HL-60/S4 (cell line): ENCODE data around the gene HOXD9.

ENCODE experiments used
- in situ Hi-C: fragments of 300-500 bp; cut with MboI; formaldehyde crosslinking; loops from 2 replicates; pipeline ENCODE4 v1.14.3; 2022; ENCODE audit warnings: low sequenced_read_pairs

Gene HOXD9

DNA sequence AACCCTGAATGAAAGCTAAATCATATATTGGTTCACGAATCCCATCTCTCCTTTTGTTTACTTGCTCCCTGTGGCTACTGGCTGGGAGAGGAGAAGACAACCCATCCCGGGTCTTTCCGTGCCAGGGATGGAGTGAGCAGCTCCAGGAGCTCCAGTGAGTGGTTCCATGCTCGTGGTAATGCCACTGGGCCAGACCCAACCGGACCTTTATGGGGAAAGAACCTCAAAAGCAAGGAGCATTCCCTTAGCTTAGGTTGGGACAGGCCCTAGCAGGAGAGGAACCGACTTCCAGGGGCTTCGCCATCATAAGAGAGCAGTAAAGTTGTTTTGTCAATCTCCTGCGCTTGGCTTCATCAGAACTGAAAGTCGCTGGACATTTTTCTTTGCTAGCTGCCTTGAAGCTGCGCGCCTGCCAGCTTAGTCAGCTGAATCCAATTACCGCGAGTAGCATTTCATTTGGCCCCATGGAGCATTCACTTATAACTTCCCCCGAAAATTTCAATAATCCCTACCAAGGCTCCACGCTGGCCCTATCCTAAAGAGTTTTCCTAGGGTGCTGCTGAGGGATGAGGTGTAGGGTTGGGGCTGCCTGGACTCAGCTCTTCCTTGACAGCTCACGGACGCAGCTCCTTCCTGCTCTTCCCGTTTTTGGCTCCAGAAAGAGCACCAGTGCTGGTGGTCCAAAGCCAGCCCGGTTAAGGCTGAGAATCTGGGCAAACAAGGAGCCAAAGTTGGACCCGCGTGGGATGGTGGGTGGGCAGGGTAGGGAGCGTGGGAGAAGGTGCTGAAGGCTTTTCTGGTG lies 39.5 kb downstream of the HOXD9 start:
- in situ Hi-C loops, result no loop called here

DNA sequence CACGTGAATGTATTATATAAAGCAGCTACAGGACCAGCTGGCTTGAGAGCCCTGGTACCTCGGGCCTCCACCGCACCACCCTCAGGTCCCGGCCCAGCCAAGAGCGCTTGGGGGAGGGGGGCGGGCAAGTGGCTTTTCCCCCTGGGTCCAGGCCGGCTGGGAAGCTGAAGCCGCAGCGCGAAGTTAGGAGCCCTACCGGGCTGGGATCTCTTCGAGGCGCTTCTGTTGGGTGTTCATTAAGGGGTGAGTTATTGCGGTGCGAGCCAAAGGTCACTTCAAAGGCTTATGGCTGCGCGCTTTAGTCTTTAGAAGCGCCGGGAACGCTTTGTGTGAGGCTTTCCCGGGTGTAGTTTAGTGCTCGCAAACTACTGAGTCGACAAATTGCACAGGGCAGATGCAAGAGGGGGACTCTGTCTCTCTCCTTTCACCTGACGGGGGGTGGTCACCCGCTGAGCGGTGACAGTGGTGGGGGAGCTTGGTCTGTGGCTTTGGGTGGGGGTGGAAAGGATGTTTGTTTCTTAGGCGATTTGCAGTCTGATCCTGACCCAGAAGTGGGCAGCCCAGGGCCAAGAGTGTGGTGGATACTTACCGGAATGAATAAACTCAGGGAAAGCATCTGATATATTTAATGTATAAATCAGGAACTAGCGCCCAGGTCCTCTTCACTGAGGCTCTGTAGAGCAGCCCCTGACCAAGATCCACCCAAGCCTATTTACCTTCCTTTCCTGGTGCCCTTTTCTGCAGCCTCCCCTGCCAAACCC lies 40.6 kb downstream of the HOXD9 start:
- in situ Hi-C loops, result no loop called here

DNA sequence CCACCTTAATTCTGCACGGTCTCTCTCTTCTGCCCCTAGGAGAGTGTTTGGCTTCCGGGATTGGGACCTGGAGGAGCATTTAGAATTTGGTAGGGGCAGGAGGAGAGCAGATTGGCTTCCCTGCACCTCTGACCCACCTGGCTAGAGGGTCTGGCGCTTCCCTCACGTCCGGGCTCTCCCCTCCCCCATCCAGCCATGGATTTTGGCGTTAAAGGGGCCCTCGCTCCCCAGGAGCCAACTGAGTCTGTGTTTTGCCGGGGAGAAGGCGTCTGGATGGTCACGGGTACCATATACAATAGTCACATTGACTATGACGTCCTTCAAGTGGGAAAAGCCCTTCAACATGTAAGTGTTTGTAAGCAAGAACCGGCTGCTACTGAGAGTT lies 41.1 kb downstream of the HOXD9 start:
- in situ Hi-C loops, result no loop called here

DNA sequence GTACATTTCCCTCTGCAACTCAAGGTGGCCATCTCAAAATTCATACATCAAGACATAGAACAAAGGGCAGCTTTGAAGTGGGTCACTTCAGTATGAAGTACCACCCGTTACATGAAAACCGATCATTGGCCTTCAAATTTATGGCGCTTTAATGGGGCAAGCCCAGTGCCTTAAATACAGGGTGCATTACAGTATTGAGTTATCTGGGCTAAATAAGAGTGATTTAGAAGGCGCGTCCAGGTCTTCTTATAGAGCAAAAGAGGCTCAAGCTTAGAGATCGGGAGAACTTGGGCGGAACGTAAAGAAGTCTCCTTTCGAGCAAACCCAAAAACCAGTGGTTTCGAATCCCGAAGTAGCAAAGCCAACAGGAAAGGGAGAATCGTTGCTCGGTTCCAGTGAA lies 41.7 kb downstream of the HOXD9 start:
- in situ Hi-C loops, result no loop called here

DNA sequence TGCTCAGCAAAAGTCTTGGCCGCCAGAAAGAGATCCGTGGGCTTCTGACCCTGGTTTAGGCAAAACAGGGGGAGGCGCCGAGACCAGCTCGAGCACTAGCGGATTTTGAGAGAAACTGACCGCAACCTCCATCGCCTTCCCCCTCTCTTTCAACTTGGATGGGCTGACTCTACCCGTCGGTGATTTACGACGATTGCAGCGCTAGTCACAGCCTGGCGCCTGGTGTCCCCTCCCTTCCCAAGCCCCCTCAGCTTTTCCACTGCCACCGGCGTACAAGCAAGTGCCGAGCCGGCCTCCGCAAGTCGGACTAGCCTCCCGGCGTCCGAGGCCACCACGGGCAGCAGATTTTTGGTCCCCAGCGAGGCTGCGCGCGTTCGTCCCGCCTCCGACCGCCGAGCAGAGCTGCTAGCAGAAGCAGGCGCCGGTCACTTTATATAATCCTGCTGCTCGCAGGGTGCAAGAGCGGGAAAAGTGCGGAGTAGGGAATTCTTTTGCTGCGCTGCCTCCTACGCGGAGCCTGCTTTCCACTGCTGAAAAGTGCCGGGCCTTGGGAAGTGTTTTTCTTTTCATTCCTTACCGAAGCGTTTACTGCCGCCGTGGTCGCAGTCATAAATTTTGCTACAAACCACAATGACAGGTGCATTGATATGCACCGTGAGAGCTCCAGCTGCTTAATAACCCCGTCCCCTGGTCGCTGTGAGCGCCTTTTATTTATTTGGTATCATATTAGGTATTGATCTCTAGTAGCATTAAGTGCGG lies 42.3 kb downstream of the HOXD9 start:
- in situ Hi-C loops, result no loop called here

DNA sequence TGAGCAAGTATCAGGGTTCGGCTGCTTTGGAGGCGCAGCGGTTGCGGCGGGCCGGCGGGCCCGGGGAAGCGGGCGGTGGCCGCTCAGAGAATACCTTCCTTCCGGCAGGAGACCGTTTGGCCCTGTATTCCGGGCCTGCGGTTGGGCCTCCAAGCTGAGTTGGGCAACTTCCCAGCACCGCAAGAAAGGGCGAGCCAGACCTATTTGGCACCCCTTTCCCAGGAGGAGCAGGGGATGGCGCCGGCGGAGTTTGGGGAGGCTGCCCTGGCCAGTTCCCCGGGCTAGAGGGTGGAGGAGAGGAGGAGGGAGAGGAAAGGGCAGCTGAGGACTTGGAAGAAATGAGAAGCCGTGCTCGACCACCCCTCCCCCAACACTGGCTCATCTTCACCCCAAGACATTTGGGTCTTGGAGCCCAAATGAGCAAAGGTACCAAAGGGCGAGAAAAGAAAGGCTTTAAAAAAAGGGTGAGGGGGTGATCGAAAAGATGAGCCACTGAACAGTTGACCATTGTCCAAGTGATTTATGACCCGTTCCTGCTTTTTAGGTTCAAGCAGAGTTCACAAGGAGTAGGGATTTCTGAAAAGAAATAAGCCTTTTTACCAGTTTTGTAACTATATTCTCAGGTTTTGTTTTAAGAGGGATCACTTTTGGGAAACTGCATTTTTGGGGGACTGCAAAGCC lies 43.0 kb downstream of the HOXD9 start:
- in situ Hi-C loops, result no loop called here

DNA sequence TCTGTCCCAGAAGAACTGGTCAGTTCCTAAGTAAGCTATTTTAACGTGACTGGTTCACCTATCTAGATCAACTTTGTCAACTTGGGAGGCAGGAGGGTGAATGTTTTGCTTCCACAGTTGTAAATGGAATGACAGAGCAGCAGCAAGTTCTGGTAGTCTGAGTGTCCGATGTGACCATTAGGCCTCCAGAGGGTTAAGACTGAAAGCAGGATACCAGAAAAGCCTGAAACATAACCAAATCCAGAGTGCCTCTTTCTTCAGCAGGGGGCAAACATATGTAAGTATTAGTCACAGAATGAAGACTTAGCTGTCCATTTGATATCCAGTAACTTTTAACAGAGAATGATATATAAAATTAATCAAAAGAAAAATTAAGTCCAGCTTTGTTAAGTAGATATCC lies 43.8 kb downstream of the HOXD9 start:
- in situ Hi-C loops, result no loop called here

DNA sequence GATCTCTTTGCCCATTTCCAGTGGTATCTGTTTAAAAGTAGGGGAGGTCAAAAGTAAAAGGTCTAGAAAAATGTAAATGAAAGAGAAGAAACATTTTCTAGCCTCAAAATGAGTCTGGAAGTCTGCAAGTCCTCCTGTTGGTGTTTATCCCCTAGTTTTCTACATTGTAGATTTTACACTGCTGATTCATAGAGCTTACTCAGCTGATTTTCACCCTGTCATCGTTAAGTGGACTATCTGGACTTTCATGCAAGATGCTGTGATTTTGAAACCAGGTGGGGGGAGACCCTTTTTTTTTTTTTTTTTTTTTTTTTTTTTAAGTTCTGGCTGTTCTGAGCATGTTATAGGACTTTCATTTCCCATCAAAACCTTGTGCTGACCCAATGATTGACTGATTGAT lies 44.9 kb downstream of the HOXD9 start:
- in situ Hi-C loops, result no loop called here

DNA sequence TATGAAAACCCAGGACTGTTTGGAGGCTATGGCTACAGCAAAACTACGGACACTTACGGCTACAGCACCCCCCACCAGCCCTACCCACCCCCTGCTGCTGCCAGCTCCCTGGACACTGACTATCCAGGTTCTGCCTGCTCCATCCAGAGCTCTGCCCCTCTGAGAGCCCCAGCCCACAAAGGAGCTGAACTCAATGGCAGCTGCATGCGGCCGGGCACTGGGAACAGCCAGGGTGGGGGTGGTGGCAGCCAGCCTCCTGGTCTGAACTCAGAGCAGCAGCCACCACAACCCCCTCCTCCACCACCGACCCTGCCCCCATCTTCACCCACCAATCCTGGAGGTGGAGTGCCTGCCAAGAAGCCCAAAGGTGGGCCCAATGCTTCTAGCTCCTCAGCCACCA lies 46.7 kb downstream of the HOXD9 start:
- in situ Hi-C loops, result no loop called here

DNA sequence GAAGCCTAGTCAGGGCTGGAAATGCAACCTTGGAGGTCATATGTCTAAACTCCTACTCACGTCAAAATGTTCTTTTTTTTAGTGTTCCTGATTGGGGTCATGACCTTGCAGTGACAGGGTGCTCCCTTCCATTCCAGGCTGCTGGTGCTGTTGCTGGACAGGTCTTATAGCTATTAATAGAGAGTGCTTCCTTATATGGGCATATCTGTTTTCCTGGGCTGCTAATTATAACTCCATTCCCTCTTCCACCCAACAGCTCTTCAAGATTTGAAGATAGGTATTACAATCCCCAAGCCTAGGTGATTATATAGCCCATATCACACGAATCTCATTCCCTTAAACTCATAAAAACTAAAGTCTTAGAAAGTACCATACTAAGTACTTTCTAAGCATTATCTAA lies 47.2 kb downstream of the HOXD9 start:
- in situ Hi-C loops, result no loop called here

DNA sequence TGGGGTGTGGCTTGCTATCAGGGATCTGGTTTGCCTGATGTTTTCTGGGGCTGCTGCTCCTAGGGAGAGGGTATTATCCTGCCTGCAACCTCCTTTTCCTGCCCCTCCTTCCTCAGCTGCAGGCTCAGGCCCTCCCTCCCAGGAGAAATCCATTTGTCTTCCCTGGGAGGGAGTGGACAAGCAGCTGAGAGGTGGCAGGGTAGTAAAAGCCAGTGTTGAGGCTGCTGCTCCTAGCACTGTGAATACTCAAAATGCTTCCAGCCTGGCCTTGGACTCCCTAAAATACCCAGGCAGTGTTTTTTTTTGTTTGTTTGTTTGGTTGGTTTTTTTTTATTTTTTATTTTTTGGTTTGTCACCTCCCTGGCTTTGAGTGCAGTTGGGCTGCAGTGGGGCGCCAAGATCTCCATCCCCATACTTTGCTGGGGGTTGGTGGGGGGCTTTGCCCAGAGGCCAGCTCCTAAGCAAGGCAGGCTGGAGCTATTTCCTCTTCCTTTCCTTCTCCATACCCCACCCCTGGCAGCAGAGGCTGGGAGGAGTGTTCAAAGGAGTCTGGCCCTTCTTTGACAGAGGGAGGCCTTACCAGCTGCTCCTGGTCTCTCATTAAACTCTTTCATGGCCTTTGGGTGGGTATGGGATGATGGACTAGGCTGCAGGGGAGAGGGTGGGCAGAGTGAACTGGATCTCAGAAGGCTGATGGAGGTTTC lies 48.2 kb downstream of the HOXD9 start:
- in situ Hi-C loops, result no loop called here

DNA sequence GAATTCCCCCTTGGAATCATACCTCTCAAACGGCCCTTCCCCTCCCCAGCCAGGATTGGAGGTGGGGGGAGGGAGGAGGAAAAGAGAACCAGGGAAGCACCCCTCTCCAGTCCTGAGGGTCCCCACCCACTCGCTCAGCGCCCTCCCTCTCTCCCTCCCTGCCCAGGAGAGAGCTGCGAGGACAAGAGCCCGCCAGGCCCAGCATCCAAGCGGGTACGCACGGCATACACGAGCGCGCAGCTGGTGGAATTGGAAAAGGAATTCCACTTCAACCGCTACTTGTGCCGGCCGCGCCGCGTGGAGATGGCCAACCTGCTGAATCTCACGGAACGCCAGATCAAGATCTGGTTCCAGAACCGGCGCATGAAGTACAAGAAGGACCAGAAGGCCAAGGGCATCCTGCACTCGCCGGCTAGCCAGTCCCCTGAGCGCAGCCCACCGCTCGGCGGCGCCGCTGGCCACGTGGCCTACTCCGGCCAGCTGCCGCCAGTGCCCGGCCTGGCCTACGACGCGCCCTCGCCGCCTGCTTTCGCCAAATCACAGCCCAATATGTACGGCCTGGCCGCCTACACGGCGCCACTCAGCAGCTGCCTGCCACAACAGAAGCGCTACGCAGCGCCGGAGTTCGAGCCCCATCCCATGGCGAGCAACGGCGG lies 49.0 kb downstream of the HOXD9 start:
- in situ Hi-C loops, result no loop called here

DNA sequence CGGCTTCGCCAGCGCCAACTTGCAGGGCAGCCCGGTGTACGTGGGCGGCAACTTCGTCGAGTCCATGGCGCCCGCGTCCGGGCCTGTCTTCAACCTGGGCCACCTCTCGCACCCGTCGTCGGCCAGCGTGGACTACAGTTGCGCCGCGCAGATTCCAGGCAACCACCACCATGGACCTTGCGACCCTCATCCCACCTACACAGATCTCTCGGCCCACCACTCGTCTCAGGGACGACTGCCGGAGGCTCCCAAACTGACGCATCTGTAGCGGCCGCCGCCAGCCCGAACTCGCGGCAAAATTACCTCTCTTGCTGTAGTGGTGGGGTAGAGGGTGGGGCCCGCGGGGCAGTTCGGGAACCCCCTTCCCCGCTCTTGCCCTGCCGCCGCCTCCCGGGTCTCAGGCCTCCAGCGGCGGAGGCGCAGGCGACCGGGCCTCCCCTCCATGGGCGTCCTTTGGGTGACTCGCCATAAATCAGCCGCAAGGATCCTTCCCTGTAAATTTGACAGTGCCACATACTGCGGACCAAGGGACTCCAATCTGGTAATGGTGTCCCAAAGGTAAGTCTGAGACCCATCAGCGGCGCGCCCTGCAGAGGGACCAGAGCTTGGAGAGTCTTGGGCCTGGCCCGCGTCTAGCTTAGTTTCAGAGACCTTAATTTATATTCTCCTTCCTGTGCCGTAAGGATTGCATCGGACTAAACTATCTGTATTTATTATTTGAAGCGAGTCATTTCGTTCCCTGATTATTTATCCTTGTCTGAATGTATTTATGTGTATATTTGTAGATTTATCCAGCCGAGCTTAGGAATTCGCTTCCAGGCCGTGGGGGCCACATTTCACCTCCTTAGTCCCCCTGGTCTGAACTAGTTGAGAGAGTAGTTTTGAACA lies 49.7 kb downstream of the HOXD9 start:
- in situ Hi-C loops, result no loop called here

DNA sequence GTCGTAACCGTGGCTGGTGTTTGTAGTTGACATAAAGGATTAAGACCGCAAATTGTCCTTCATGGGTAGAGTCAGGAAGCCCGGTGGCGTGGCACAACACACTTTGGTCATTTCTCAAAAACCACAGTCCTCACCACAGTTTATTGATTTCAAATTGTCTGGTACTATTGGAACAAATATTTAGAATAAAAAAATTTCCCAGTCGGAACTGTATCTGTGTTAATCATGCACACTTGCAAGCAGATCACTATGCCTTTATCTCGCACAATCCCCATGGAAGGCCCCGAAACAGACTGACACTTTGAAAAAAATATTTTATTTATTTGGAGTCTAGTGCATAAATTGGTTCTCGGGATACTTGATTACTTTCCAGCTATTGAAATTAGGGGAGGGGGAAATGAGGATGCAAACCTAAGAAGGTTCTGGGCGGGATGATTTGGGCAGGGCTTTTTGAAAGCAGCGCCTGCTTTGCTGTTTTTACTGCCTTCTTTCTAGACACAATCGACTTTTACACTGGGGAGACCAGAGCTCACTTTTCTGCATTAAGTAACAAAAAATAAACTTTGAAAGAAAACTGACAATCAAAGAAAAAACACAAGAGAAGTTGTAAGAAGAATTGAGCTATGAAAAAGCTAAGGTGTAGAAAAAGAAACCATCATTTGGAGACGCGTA lies 50.5 kb downstream of the HOXD9 start:
- in situ Hi-C loops, result no loop called here

DNA sequence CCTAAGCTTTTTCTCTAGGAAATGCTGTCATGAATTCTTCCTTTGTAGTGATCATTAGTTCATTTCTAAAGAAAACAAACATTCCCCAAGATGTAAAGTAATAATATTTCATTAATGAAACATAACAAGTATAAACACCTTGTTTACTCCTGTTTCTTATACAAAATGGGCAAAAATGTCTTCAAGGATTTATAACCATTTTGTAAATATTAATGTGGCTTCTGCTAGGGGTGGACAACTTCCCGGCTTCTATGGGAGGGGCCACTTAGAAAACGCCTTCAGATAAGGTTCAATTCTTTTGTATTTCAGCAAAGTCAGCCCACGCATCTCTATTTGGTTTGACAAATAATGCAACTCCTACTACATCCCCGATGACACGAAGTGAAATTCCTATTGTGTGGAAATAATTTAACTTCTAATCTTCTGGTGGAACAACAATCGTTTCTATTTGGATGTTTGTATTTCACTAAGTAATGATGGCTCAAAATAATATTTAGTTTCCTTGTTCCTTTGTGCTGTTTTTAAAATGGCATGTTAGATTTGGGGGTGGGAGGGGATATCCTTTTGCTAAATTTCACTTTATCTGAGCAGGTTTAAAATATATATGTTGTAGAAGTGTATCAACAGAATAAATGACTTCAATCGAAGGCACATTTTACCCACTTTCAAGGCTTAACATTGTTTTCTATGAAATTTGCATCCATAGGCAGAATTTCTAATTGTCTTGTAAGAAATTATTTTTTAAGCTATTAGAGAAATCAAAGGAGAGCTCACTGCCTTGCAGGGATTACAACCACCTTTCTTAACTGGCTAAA lies 51.3 kb downstream of the HOXD9 start:
- in situ Hi-C loops, result no loop called here

DNA sequence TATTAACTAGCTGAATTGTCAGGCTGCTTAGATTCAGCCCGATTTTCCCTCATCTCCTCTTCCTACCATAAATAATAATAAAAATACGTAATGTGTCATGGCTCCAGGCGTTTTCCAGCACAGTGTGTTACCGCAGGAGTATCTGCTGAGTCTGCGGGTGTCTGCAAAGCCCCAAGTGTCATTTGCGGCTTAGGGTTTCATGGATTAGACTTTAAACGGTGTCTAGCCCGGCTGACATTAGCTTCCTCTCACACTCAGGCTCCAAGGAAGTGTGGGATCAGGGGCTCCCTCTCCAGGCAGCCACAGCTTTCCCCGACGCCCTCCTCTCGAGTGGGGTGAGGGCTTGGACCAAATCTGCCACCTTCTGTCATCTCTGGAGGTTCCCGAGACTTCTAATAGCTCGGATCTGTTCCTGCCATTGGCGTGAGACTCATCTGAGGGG lies 51.9 kb downstream of the HOXD9 start:
- in situ Hi-C loops, result no loop called here
